Hepatocyte (in vitro differentiated cells): Measurements from ENCODE around the gene ZNF581.

Experiments
- CTCF ChIP-seq: fragments of 200-600 bp; sonication (generic); IDR thresholded peaks from 2 replicates; pipeline ENCODE4 v1.5.1; 2016; ENCODE audit warnings: antibody characterized with exemption, mild to moderate bottlenecking; ENCODE audit not compliant: poor library complexity
- EZH2 ChIP-seq: fragments of 200-600 bp; sonication (generic); IDR thresholded peaks from 2 replicates; pipeline ENCODE4 v1.6.1; 2016; ENCODE audit warnings: antibody characterized with exemption, mild to moderate bottlenecking, borderline replicate concordance
- EZH2phosphoT487 ChIP-seq: fragments of 200-600 bp; sonication (generic); IDR thresholded peaks from one replicate; pipeline ENCODE4 v1.6.1; 2018; ENCODE audit warnings: antibody characterized with exemption, mild to moderate bottlenecking, low read depth, moderate library complexity; ENCODE audit not compliant: unreplicated experiment, severe bottlenecking

DNA sequence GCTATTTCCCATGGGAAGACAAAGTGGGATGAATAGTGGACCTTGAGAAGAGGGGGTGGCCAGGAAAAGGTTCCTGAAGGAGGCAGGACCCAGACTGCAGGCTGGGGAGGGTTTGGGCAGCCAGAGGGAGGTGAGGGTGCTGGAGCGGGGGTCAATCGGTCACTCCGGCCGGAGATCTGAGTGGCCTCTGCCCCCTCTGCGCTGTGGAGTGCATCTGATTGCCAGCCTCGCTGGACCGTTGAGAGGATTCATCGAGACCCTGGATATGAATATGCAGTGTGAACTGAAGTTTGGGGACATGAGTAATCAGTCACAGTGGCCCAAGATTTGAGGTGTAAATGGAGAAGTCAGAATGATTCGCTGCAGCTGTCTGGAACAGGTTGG lies 8.1 kb upstream of the ZNF581 start:
- TF ChIP-seq CTCF (no peak), EZH2 (no peak), EZH2phosphoT487 (no peak)
